ENCODE measurements around the gene VWA8.
"Not testable (repeated sequence)": the region's sequence is repeated elsewhere in the genome, so short reads cannot be mapped to it uniquely, and the experiment has no call there.

Gene VWA8

DNA sequence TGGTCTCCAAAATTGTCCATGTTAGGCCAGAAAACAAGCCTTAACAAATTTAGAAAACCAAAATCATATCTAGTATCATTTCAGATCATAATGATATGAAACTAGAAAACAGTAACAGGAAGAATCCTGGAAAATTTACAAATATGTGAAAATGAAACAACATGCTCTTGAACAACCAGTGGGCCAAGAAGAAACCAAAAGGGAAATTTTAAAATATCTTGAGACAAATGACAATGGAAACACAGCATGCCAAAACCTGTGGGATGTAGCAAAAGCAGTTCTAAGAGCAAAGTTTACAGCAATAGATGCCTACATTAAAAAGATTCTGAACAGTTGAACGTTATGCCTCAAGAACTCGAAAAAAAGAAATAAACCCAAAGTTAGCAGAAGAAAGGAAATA lies 32.6 kb downstream of the VWA8 start:
- DNase-seq (ENCODE audit: low read depth in 1 of 2, low spot score in 1 of 2), result no peak

DNA sequence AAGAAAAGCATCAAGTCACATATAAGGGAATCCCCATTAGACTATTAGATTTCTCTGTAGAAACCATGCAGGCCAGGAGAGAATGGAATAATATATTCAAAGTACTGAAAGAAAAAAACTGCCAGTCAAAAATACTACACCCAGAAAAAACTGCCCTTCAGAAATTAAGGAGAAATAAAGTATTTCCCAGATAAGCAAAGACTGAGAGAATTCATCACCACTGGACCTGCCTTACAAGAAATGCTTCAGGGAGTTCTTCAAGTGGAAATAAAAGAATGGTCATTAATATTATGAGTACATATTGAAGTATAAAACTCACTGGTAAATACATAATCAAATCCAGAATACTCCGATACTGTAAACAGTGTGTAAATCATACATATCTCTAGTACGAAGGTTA lies 35.9 kb downstream of the VWA8 start:
- no peak for DNase-seq (ENCODE audit: low read depth in 1 of 2, low spot score in 1 of 2)

DNA sequence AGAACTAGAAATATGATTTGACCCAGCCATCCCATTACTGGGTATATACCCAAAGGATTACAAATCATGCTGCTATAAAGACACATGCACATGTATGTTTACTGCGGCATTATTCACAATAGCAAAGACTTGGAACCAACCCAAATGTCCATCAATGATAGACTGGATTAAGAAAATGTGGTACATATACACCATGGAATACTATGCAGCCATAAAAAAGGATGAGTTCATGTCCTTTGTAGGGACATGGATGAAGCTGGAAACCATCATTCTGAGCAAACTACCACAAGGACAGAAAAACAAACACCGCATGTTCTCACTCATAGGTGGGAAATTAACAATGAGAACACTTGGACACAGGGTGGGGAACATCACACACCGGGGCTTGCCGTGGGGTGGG lies 38.0 kb downstream of the VWA8 start:
- DNase-seq (ENCODE audit: low read depth in 1 of 2, low spot score in 1 of 2), result not testable (repeated sequence)

DNA sequence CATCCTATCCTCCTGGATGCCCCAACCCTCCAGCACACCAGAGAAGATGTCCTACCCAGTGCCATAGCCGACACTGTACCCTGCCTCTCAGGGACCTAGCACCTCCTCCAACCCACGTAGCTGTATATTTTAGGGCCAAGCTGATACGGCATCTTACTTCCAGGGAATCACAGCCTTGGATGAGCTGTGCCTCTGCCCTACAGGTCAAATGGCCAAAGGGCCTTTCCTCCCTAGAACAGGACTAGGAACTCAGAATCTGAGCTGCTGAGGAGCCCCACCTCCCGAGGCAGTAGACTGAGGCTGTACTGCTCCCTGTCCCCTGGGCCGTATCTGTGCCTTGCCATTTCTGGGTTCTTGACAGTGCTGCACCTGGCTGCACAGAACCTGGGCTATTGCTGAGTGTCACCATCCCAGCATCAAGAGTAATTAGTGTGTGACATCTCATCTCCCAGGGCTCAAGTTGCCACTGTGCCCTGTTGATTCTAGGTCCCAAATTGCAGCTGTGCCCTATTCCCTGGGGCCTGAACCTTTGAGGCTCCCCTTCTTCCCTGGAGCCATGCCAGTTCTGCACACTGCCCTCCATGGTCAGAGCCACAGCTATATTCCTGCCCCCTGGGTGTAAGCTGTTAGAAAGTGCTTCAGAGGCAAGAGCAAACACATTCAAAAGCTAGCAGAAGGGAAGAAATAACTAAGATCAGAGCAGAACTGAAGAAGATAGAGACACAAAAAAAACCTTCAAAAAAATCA lies 41.0 kb downstream of the VWA8 start:
- DNase-seq (ENCODE audit: low read depth in 1 of 2, low spot score in 1 of 2), result no peak

DNA sequence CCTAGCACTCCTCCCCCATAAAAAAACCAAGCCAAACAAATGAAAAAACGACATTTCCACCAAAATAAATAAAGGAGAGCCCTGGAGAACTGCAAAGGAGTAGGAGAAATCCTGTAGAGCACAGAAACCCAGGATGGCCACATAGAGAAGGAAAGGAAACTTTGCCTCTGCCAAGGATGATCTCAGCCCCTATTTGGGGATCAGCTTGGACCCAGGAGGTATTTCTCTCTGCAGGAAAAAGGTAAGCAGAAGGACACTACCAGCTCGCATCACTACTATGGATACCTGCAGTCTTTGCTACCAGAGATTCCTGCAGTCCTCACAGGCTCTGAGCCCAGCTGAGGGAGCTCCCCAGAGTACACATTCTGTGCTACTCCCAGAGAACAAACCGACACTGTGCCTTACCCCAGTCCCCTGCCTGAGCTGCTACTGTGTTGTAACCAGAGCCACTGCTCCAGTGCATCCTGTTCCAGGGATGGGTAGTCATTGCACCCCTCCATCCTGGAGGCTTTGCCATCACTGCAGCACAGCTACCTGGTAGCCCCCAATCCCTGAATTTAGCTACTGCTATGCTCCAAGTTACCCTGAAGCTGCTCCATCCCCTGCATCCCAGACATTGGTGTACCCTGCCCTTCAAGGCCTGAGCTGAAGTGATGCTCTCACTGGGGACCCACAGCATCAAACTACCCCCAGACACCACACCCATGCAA lies 41.7 kb downstream of the VWA8 start:
- DNase-seq (ENCODE audit: low read depth in 1 of 2, low spot score in 1 of 2), result no peak

DNA sequence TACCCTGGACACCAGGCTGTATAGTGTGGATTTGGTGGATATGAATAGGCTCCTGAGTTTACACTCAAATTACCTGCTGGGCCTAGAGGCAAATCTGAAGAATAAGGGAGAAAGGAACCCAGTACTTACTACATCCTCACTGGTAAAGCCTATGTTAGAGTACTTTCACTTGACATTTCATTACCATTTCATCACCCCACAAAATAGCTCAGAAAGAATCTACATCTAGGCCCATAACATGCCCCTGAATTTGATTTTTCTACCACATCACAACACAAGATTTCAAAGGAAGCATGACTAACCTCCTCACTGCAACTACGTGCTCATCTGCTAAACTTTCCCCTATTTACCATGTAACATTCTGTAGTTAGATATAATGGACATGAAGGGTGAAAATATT lies 43.3 kb downstream of the VWA8 start:
- no peak for DNase-seq (ENCODE audit: low read depth in 1 of 2, low spot score in 1 of 2)

DNA sequence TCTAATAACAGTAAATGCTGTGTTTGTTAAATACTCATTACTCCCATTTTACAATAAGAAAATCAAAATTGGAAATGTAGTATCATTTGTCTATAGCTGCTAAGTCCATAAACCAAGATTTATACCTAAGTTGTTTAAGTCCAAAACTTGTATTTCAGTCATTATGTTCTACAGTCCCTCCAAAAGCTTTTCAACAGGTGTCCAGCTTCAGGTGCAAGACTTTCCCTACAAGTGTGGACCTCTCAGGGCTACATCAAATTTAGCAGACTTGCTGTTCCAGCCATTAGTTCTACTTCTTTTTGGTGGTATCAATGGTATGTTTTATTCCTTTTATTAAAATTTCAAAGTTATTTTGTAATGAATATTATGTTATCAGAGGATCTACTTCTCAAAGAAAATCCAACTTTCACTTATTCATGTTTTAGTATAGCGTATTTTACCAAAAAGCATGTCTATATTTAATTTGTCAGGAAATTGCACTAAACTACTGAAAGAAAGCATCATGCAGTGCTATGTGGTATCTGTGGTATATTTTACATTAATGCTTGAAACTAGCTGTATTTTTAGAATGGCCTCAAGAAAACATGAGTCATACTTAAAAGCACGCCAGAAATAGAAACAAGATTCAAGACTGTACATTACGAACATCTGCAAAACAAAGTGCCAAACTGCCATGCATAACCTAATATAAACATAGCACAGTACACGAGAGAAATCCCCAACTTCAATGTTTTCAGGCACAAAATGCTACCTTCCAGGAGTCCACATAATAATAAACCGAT lies 44.5 kb downstream of the VWA8 start:
- no peak for DNase-seq (ENCODE audit: low read depth in 1 of 2, low spot score in 1 of 2)

DNA sequence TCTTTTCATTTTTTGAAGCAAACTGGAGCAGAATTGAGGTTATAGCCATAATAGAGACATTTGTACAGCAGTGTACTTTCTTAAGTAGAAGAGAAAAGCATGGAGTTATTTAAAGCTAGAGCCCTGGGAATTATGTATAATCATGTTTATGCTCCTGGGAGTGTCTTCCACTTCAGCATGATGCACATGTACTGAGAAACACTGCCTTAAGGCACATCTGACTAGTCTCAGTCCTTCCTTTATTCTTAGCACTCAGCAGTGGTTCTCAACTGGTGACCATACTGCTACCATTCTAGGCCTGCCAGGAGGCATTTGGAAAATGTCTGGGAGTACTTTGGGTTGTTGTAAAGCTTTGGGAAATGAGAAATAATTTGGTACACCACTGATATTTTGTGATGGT lies 45.8 kb downstream of the VWA8 start:
- no peak for DNase-seq (ENCODE audit: low read depth in 1 of 2, low spot score in 1 of 2)

DNA sequence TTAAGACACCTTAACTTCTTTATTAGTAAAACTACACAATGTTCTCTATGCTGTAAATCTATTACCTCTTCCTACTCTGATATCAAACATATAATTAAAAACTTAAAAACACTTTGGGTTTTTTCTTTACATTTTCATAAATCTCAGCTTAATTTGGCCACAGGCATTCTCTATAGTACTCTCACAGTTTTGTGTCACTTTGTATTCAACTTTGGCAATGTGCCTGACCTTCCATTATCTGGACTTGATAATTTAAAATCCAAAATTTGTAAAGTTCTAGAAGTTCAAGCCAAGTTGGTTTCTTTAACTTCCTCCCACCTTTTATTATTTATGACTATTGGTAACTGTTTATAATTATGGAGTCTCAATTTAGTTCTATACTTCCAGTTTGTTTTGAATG lies 46.4 kb downstream of the VWA8 start:
- DNase-seq (ENCODE audit: low read depth in 1 of 2, low spot score in 1 of 2), result no peak

DNA sequence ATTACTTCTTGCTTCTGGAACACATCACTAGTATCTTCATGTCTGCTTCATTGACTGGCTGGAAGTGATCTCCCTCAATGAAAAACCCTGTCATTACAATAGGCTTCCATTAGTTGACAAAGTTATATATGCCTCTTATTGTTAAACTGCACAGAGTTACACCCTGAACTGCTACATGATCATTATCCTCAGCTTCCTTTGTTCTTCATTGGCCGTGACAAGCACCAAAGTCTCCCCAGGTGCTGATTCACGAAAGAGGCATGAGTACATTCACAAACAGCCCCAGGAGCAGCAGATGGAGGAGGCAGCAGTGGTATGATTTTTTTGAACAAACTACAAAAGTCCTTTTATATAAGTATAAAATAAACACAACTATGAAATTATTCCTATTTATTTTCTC lies 51.4 kb downstream of the VWA8 start:
- no peak for DNase-seq (ENCODE audit: low read depth in 1 of 2, low spot score in 1 of 2)

DNA sequence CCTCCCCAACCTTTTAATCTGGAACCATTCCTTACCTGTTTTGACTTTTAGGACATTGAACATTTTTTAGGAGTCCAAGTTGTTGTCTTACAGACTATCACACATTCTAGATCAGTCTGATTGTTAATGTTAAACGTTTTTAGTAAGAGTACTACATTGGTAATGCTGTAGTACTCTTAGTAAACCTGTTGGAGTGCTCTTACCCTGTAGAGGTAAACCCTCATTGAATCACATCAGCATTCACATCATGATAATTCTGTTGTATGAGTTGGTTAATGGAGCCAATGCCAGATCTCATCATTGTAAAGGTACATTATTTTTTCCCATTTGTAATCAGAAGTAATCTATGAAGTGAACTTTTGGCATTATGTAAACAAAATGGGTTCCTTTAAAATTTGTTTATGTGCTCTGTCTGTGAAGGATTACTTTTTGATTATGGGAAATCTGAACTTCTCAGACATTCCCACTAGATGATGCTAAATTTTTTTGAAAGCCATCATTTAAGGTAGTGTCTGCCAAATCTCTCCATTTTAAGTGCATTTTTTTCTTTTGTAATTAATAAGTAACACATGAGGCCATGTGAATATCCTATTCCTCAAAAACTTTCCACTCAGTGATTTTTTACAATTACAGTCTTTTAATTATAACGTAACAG lies 55.2 kb downstream of the VWA8 start:
- no peak for DNase-seq (ENCODE audit: low read depth in 1 of 2, low spot score in 1 of 2)

DNA sequence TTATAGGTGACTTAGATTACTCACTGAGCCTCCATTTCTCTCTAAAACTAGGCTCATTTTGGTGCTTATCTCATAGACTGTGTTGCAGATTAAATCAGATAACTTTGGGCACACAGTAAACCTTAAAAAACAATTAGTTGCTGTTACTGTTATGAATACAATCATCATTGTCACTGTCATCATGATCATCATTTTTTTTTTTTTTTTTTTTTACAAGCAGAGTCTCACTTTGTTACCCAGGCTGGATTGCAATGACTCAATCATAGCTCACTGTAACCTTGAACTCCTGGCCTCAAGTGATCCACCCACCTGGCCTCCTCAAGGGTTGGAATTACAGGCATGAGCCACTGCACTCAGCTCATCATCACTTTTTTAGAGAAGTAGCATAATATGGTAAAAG lies 60.0 kb downstream of the VWA8 start:
- DNase-seq (ENCODE audit: low read depth in 1 of 2, low spot score in 1 of 2), result no peak

DNA sequence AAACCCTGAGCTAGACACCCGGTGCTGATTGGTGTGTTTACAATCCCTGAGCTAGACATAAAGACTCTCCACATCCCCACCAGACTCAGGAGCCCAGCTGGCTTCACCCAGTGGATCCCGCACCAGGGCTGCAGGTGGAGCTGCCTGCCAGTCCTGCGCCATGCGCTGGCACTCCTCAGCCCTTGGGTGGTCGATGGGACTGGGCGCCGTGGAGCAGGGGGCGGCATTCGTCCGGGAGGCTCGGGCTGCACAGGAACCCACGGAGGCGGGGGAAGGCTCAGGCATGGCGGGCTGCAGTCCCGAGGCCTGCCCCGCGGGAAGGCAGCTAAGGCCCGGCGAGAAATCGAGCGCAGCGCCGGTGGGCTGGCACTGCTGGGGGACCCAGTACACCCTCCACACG lies 62.5 kb downstream of the VWA8 start:
- not testable (repeated sequence) for DNase-seq (ENCODE audit: low read depth in 1 of 2, low spot score in 1 of 2)

DNA sequence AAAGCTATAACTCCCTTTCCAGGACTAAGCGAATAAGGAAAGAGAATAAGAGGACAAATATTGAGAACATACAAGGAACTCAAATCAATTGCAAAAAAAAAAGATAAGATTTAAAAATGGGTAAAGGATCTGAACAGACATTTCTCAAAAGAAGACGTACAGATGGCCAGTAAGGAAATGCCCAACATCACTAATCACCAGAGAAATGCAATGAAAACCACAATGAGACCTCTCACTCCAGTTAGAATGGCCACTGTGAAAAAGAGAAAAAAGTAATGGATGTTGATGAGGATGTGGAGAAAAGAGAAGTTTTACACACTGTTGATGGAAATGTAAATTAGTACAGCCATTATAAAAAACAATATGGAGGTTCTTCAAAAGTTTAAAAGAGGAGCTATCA lies 63.8 kb downstream of the VWA8 start:
- no peak for DNase-seq (ENCODE audit: low read depth in 1 of 2, low spot score in 1 of 2)

DNA sequence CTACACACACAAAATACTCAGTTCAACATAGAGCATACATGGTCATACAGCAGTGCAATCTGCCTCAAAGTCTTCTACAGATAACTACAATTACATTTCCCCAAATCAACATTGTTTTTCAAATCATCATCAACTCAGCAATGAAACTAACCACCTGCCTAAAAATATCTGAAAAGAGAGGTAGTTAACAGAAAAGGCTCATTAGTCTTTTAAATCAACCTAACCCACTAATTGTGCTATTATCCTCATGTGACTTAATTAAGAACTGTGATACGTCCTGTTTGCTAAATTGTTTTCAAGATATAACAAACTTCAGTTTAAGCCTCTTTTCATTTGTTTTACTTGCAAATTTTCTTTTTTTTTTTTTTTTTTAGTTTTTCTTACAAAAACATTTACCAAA lies 65.4 kb downstream of the VWA8 start:
- no peak for DNase-seq (ENCODE audit: low read depth in 1 of 2, low spot score in 1 of 2)

DNA sequence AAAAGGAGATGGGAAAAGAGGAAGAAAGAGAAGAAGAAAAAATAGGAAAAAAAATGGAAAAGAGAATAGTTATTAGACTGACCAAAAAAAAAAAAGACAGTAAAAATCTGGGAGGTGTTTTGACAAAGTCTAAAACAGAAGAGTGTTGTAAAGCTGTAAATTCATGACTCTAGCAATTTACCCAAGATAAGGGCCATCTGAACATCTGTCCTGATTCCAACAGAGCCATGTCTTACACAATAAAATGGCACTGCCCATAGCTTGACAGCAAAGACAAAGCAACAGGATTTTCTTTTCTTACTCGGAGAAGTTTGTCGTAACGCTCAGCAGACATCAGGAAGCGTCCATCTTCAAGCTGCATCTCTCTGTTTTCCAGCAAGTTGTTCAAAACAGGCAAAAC lies 69.8 kb downstream of the VWA8 start:
- no peak for DNase-seq (ENCODE audit: low read depth in 1 of 2, low spot score in 1 of 2)

DNA sequence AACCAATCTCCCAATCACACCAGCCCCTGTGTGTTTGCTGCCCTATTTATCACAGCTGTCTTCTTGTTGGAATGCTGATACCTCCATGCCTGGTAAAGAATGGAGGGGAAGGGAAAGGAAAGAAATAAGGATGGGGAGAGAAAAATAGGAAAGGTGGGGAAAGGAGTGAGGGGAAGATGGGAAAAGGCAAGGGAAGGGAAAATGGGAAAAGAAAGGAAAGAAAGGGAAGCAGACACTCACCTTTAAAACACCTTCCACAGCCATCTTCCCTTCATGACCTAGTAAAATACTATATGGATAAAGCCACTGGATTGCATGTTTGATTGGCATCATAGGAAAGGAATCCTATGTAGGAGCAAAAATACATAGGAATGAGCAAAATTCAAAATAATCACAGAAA lies 77.8 kb downstream of the VWA8 start:
- DNase-seq (ENCODE audit: low read depth in 1 of 2, low spot score in 1 of 2), result no peak

DNA sequence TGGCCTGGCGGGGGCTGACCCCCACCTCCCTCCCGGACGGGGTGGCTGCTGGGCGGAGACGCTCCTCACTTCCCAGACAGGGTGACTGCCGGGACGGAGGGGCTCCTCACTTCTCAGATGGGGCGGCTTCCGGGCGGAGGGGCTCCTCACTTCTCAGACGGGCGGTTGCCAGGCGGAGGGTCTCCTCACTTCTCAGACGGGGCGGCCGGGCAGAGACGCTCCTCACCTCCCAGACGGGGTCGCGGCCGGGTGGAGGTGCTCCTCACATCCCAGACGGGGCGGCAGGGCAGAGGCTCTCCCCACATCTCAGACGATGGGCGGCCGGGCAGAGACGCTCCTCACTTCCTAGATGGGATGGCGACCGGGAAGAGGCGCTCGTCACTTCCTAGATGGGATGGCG lies 79.0 kb downstream of the VWA8 start:
- not testable (repeated sequence) for DNase-seq (ENCODE audit: low read depth in 1 of 2, low spot score in 1 of 2)

DNA sequence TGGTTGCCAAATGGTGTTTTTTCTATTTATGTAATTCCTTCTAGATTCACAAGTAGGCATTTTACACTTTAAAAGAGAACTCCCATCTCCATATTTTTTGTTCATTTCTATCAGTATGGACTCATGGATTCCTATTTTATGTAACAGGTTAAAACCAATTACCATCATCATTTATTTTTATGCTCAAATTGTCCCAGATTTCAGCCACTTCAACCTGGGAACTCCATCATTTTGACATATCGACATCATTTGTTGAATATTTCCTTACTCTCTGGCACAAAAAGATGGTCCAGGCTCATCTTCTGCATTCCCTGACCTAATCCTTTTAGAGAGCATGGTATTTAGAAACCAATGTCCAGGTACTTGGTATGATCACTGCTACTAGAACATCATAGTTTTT lies 79.9 kb downstream of the VWA8 start:
- no peak for DNase-seq (ENCODE audit: low read depth in 1 of 2, low spot score in 1 of 2)

DNA sequence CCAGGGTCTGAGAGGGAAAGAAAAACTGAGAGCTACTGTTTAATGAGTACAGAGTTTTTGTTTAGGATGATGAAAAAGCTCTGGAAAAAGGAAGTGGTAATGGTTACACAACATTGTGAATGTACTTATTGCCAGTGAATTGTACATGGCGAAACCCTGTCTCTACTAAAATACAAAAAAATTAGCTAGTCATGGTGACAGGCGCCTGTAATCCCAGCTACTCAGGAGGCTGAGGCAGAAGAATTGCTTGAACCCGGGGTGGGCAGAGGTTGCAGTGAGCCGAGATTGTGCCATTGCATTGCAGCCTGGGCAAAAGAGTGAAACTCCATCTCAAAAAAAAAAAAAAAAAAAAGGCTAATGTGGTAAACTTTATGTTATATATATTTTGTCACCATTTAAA lies 96.3 kb downstream of the VWA8 start:
- no peak for DNase-seq (ENCODE audit: low read depth in 1 of 2, low spot score in 1 of 2)

DNA sequence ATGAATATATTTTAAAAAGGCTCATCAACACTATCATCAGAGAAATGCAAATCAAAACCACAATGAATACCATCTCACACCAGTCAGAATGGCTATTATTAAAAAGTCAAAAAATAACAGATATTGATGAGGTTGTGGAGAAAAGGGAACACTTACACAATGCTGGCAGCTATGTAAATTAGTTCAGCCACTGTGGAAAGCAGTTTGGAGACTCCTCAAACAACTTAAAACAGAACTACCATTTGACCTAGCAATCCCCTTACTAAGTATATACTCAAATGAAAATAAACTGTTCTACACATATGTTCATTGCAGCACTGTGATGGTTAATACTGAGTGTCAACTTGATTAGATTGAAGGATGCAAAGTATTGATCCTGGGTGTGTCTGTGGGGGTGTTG lies 98.2 kb downstream of the VWA8 start:
- DNase-seq (ENCODE audit: low read depth in 1 of 2, low spot score in 1 of 2), result not testable (repeated sequence)

DNA sequence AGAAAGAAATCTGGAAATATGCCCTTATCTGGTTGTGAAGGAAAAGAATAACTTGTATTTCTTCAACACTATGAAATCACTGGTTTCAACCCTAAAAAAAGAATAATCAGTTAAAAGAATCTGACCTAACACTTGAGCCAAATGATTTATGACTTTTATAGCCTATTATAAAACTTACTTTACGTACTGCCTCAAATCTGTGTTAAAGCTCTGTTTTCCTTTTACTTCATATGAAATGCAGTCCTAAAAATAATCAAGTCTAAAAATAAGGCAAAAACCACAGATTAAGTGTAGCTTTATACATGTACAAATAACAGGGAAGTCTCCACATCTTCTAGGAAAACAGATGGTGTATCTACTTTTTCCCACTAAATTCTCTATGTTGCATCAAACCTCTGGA lies 101.3 kb downstream of the VWA8 start:
- no peak for DNase-seq (ENCODE audit: low read depth in 1 of 2, low spot score in 1 of 2)
